Measurements from ENCODE around the gene ASCC2.

The ASCC2 gene

DNA sequence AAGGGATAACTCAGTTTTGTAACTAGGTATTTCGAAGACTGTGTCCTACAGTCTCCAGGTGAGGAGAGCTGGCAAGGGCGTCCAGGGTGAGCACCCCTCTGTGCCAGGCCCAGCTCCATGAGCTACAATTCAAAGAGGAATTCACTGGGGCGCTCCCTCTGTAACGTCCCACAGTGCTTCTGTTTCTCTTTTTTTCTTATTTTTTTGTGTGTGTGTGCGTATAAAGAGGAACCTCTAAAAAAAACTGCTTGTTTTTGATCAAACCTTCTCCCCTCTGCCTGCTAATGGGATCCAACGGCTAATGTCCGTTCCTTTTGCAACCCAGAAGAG, 17.1 kb downstream of the ASCC2 start:
- TF ChIP-seq, protein P1, sequence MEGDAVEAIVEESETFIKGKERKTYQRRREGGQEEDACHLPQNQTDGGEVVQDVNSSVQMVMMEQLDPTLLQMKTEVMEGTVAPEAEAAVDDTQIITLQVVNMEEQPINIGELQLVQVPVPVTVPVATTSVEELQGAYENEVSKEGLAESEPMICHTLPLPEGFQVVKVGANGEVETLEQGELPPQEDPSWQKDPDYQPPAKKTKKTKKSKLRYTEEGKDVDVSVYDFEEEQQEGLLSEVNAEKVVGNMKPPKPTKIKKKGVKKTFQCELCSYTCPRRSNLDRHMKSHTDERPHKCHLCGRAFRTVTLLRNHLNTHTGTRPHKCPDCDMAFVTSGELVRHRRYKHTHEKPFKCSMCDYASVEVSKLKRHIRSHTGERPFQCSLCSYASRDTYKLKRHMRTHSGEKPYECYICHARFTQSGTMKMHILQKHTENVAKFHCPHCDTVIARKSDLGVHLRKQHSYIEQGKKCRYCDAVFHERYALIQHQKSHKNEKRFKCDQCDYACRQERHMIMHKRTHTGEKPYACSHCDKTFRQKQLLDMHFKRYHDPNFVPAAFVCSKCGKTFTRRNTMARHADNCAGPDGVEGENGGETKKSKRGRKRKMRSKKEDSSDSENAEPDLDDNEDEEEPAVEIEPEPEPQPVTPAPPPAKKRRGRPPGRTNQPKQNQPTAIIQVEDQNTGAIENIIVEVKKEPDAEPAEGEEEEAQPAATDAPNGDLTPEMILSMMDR (IDR thresholded peaks at IDR 0.05) = no peak

GRCh38 chr22:29819501-29819900, 18.6 kb downstream of the ASCC2 start:
- TF ChIP-seq, protein P1 (IDR thresholded peaks at IDR 0.05) = no peak

GRCh38 chr22:29817724-29818123, 20.4 kb downstream of the ASCC2 start:
- TF ChIP-seq, protein P1 (IDR thresholded peaks at IDR 0.05) = no peak

GRCh38 chr22:29816980-29817379, 21.1 kb downstream of the ASCC2 start:
- TF ChIP-seq, protein P1 (IDR thresholded peaks at IDR 0.05) = no peak

GRCh38 chr22:29816539-29816938, 21.5 kb downstream of the ASCC2 start:
- TF ChIP-seq, protein P1 (IDR thresholded peaks at IDR 0.05) = no peak

DNA sequence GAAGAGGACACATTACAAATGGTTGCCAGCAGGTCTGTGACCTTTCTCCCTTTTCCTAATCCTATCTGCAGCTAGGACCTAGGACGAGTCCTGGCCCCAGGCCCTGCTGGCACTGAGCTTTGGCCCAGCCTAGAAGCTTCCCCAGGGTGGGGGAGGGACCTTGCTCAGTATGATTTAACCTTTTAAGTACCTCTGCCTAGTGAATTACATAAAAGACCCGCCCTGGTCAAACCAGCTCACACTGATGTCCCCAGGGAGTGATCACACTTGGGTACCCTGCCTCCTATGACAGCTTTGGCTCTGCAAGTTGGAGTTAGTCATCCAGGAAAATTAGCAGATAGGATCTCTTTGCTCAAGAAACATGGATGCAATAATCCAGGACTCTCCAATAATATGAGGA, 21.9 kb downstream of the ASCC2 start:
- TF ChIP-seq, protein P1 (IDR thresholded peaks at IDR 0.05) = no peak

GRCh38 chr22:29815580-29815979, 22.5 kb downstream of the ASCC2 start:
- TF ChIP-seq, protein P1 (IDR thresholded peaks at IDR 0.05) = no peak

DNA sequence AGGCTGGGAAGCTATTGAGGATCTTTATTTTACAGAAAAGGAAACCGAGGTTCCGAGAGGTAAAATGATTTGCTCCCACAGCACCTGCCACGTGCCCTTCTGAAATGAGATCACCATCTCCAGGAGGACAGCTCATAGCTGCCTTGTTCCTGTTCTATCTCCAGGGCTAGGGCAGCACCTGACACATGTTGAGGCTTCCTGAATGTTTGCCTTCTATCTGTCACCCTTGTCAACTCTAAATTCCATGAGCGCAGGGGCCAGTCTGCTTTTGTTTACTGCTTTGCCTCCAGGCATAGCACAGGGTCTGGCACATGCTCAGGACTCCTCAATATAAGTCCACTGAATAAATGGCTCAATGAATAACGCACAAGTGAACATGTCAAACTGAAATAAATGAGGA, 24.1 kb downstream of the ASCC2 start:
- TF ChIP-seq, protein P1 (IDR thresholded peaks at IDR 0.05) = no peak

Measured in LNCAP (cell line).